ENCODE data around the gene FAR2. TPM values are rescaled to one million over a fixed set of nuclear protein-coding genes. Genes with fewer than 3 reads are reported as not detected.
A peak's percentile ranks its signal among the peaks of the same experiment; 100 is the strongest.

FAR2 gene
- polyA plus RNA-seq, 3 donors = 14.8 to 38.0 (median 35.8) TPM

- no peak overlapping the region for H3K4me2 ChIP-seq (replicated peaks; ENCODE audit: extremely low read depth, low read length, poor library complexity, severe bottlenecking)
- intact Hi-C loops (cut with micrococcal nuclease) = no loop called here
- DNase-seq = no peak
- peaks cover 7 to 12% of the 10 kb centered on the region in 2 donors for H3K4me1 ChIP-seq (ENCODE audit: control insufficient read depth in 1 of 2, insufficient read depth in 2 of 2, low read length in 2 of 2)
- no peaks in the 10 kb centered on the region for H3K79me2 ChIP-seq (ENCODE audit: insufficient read depth, low read length)
- no peak for TF ChIP-seq CTCF (IDR thresholded peaks at IDR 0.05)
- no peaks in the 10 kb centered on the region for H3K36me3 ChIP-seq (replicated peaks in 1 of 2; ENCODE audit: control insufficient read depth in 1 of 2, insufficient read depth in 2 of 2, low read length in 2 of 2)
- no peaks in the 10 kb centered on the region for H3K27me3 Mint-ChIP-seq (ENCODE audit: low read depth in 3 of 3)
- H3K4me3 Mint-ChIP-seq = no peak overlapping the region
- peaks cover 0 to 2% (median 0%) of the 10 kb centered on the region in 7 donors for H3K9me3 Mint-ChIP-seq
- no peaks in the 10 kb centered on the region for H3K9me3 ChIP-seq (replicated peaks in 1 of 2; ENCODE audit: control insufficient read depth in 1 of 2, insufficient read depth in 1 of 2, low read length in 2 of 2)
- no peak overlapping the region for H2AFZ ChIP-seq (ENCODE audit: insufficient read depth, low read depth, low read length, poor library complexity, severe bottlenecking)
- peaks cover 16% of the 10 kb centered on the region for H3K4me1 Mint-ChIP-seq
- H3K9ac ChIP-seq (ENCODE audit: insufficient read depth, low read length, poor library complexity, severe bottlenecking) = no peak overlapping the region
- H3K27ac ChIP-seq (ENCODE audit: low read depth in 1 of 2, low read length in 2 of 2) = no peak overlapping the region
- H3K27ac Mint-ChIP-seq = no peak overlapping the region
- H4K20me1 ChIP-seq (ENCODE audit: insufficient read depth, low read length) = no peaks in the 10 kb centered on the region
- H3K27me3 ChIP-seq (ENCODE audit: control insufficient read depth in 2 of 2, insufficient read depth in 2 of 2, low read length in 2 of 2) = no peaks in the 10 kb centered on the region
- H3K4me3 ChIP-seq (replicated peaks in 1 of 3; ENCODE audit: low read depth in 2 of 3, low read length in 3 of 3) = no peak overlapping the region
- H3K36me3 Mint-ChIP-seq = peaks cover 4 to 7% of the 10 kb centered on the region in 2 donors
These were observed 77.5 kb downstream of the FAR2 start for GRCh38 chr12:29226616-29227015.

GRCh38 chr12:29228474-29229157 is 79.5 kb downstream of the FAR2 start:
- Mint-ChIP-seq H3K27me3 (ENCODE audit: low read depth in 3 of 3) (no peaks in the 10 kb centered on the region), H3K4me3 (no peak overlapping the region), H3K9me3 (no peaks in the 10 kb centered on the region), H3K36me3 (peaks cover 2 to 4% of the 10 kb centered on the region in 2 donors), H3K4me1 (peaks cover 9% of the 10 kb centered on the region), H3K27ac (peak overlapping the region in 2 of 7 donors; percentile 8 to 26)
- H4K20me1 ChIP-seq (ENCODE audit: insufficient read depth, low read length) = no peaks in the 10 kb centered on the region
- H3K4me1 ChIP-seq (ENCODE audit: control insufficient read depth in 1 of 2, insufficient read depth in 2 of 2, low read length in 2 of 2) = peaks cover 2 to 3% of the 10 kb centered on the region in 2 donors
- H3K4me2 ChIP-seq (replicated peaks; ENCODE audit: extremely low read depth, low read length, poor library complexity, severe bottlenecking) = no peak overlapping the region
- no peaks in the 10 kb centered on the region for H3K79me2 ChIP-seq (ENCODE audit: insufficient read depth, low read length)
- no peak overlapping the region for H3K4me3 ChIP-seq (replicated peaks in 1 of 3; ENCODE audit: low read depth in 2 of 3, low read length in 3 of 3)
- TF ChIP-seq CTCF (IDR thresholded peaks at IDR 0.05) = no peak
- intact Hi-C loops (cut with micrococcal nuclease) = no loop called here
- H3K27ac ChIP-seq (ENCODE audit: low read depth in 1 of 2, low read length in 2 of 2) = no peak overlapping the region
- no peaks in the 10 kb centered on the region for H3K9me3 ChIP-seq (replicated peaks in 1 of 2; ENCODE audit: control insufficient read depth in 1 of 2, insufficient read depth in 1 of 2, low read length in 2 of 2)
- 80% methylated on average over 6 of the region's 9 CpGs for WGBS (ENCODE audit: insufficient coverage)
- no peak overlapping the region for H3K9ac ChIP-seq (ENCODE audit: insufficient read depth, low read length, poor library complexity, severe bottlenecking)
- H3K36me3 ChIP-seq (replicated peaks in 1 of 2; ENCODE audit: control insufficient read depth in 1 of 2, insufficient read depth in 2 of 2, low read length in 2 of 2) = no peaks in the 10 kb centered on the region
- H3K27me3 ChIP-seq (ENCODE audit: control insufficient read depth in 2 of 2, insufficient read depth in 2 of 2, low read length in 2 of 2) = no peaks in the 10 kb centered on the region
- DNase-seq = no peak
- H2AFZ ChIP-seq (ENCODE audit: insufficient read depth, low read depth, low read length, poor library complexity, severe bottlenecking) = no peak overlapping the region

All from CD14-positive monocyte (primary cell).